Stimulated activated naive CD8-positive, alpha-beta T cell treated with anti-CD3 and anti-CD28 coated beads, Interleukin-15, Interleukin-2, amounts not matched to agents 100 ng/mL and 50 ng/mL, for 24 hours (primary cell): Measurements from ENCODE around the gene ATP5PO.

ENCODE experiments used
- H3K27ac Mint-ChIP-seq: one replicate; pipeline ENCODE4 v1.8.0; 2021; ENCODE audit warnings: mild to moderate bottlenecking, mixed read lengths
- H3K27me3 Mint-ChIP-seq: one replicate; pipeline ENCODE4 v1.8.0; 2021; ENCODE audit warnings: mixed read lengths
- H3K36me3 Mint-ChIP-seq: one replicate; pipeline ENCODE4 v1.8.0; 2021; ENCODE audit warnings: low read depth, mixed read lengths
- H3K4me1 Mint-ChIP-seq: one replicate; pipeline ENCODE4 v1.8.0; 2021; ENCODE audit warnings: low read depth, mixed read lengths
- H3K4me3 Mint-ChIP-seq: one replicate; pipeline ENCODE4 v1.8.0; 2021; ENCODE audit warnings: mild to moderate bottlenecking, mixed read lengths
- H3K9me3 Mint-ChIP-seq: one replicate; pipeline ENCODE4 v1.8.0; 2021; ENCODE audit warnings: mixed read lengths

Gene ATP5PO

GRCh38 chr21:33857846-33858666 is 57.5 kb downstream of the ATP5PO start:
- Mint-ChIP-seq H3K27ac (no peak overlapping the region), H3K27me3 (no peaks in the 10 kb centered on the region), H3K4me3 (no peak overlapping the region), H3K36me3 (no peaks in the 10 kb centered on the region), H3K4me1 (no peaks in the 10 kb centered on the region), H3K9me3 (no peaks in the 10 kb centered on the region)

- H3K27ac Mint-ChIP-seq: no peak overlapping the region
- no peaks in the 10 kb centered on the region for H3K9me3 Mint-ChIP-seq
- H3K27me3 Mint-ChIP-seq: no peaks in the 10 kb centered on the region
- H3K36me3 Mint-ChIP-seq: no peaks in the 10 kb centered on the region
- no peaks in the 10 kb centered on the region for H3K4me1 Mint-ChIP-seq
- H3K4me3 Mint-ChIP-seq: no peak overlapping the region
Observed at GRCh38 chr21:33856893-33857527, 58.6 kb downstream of the ATP5PO start.

- Mint-ChIP-seq H3K4me1 (no peaks in the 10 kb centered on the region), H3K36me3 (no peaks in the 10 kb centered on the region), H3K27me3 (no peaks in the 10 kb centered on the region), H3K4me3 (no peak overlapping the region), H3K9me3 (no peaks in the 10 kb centered on the region), H3K27ac (no peak overlapping the region)
Observed at GRCh38 chr21:33855190-33855589, 60.4 kb downstream of the ATP5PO start.

- Mint-ChIP-seq H3K36me3 (no peaks in the 10 kb centered on the region), H3K27ac (no peak overlapping the region), H3K27me3 (no peaks in the 10 kb centered on the region)
Observed at GRCh38 chr21:33854604-33855003, 61.0 kb downstream of the ATP5PO start.

More at GRCh38 chr21:33854604-33855003, 61.0 kb downstream of the ATP5PO start:
- no peaks in the 10 kb centered on the region for H3K9me3 Mint-ChIP-seq
- no peaks in the 10 kb centered on the region for H3K4me1 Mint-ChIP-seq
- H3K4me3 Mint-ChIP-seq: no peak overlapping the region
